NCI-H2029 (cell line): ENCODE data around the gene VPS4B.

ENCODE experiments used
- DNase-seq: peaks from one replicate; lab custom pipeline; 2025; lab: John Stamatoyannopoulos, UW

Gene VPS4B

GRCh38 chr18:63430526-63430925, 8.2 kb upstream of the VPS4B start:
- no peak for DNase-seq

DNA sequence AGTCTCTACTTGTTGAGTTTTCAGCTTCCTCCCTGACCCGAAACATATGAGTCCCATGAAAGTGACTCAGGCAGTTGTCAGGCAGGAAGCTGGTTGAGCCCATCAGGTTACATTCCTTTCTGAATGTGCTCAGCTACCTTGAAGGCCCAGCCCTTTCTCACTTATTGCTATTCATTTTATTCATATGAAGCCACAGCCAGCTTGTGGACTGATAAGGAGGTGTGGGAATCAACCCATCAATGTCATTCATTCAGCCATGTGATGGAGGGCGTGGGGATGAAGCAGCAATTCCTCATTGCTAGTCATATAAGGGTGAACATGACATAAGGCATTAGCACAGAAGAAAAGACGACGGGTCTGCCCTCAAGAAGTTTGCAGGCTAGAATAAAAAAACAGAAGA, 5.3 kb upstream of the VPS4B start:
- no peak for DNase-seq

- DNase-seq = peak; percentile 38
Measured at GRCh38 chr18:63422864-63423304, 608 bp upstream of the VPS4B start.

- no peak for DNase-seq
Measured at GRCh38 chr18:63421514-63421913, 762 bp downstream of the VPS4B start.

DNA sequence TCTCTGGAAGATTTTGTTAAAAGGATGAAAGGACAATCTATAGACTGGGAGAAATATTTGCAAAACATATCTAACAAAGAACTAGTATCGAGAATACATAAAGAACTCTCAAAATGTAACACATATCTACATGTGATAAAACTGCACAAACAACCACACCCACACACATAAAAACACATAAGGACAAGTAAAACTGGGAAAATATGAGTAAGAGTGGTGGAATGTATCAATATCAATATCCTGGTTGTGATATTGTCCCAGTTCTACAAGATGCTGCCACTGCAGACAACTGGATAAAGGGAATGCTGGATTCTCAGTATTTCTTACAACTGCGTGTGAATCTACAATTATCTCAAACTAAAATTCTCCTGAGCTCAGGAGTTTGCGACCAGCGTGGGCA, 9.3 kb downstream of the VPS4B start:
- no peak for DNase-seq

GRCh38 chr18:63410792-63411191, 11.5 kb downstream of the VPS4B start:
- DNase-seq = no peak

- no peak for DNase-seq
Measured at GRCh38 chr18:63409301-63409700, 13.0 kb downstream of the VPS4B start.

- no peak for DNase-seq
Measured at GRCh38 chr18:63407734-63408133, 14.5 kb downstream of the VPS4B start.

GRCh38 chr18:63405986-63406385, 16.3 kb downstream of the VPS4B start:
- no peak for DNase-seq

- DNase-seq = no peak
Measured at GRCh38 chr18:63402246-63403162, 19.8 kb downstream of the VPS4B start.

GRCh38 chr18:63399300-63399699, 23.0 kb downstream of the VPS4B start:
- no peak for DNase-seq

- DNase-seq = no peak
Measured at GRCh38 chr18:63397349-63397748, 24.9 kb downstream of the VPS4B start.

DNA sequence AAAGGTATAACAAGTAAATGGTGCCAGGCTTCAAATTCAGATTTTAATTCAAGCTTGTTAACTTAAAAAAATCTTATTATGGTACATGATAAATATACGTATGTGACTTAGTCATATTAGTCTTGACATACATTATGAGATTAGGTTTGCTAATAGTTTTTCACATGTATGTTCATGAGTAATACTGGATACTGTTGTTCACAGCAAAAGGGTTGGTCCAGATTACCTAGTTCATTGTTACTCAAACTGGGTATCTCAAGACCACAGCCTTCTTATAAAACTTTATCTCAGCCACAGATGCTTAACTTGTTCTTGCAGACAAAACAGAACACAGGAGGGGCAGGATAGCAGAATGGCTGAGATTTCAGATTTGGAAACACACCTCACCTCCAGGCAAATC, 26.8 kb downstream of the VPS4B start:
- DNase-seq = no peak

DNA sequence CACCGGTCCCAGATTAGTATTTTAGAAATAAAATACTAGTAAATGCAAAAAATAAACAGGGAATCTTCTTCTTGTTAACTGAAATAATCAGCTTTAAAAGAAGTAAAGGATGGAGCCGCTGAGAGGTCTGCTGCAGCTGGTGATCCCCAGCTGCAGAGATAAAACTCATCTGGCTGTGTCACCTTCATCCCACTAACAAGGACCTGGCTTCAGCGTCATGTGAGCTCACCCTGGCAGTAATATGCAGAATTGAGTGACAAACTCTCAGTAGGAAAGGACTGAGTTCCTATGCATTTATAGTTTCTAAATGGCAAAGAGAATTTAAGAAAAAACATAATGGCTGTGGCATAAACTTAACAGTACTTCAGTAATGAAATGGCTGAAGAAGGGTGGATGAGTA, 27.3 kb downstream of the VPS4B start:
- DNase-seq = no peak

DNA sequence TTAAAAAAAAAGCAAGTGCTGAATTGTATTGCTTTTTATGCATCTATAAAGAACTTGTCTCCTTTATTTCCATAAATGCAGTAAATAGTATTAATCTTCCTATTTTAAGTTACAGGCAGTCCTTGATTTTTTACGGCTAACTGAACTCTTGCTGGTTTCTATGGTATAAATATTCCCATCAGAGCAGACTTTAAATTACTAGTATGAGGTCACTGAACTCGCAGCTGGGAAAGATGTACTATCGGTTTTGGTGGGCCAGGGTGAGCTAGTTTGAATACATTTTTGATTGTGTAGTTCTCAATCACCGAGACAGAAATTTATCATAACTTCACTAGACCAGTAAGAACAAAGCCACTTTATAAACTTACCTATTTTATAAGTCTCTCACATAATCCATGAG, 34.4 kb downstream of the VPS4B start:
- DNase-seq = no peak

DNA sequence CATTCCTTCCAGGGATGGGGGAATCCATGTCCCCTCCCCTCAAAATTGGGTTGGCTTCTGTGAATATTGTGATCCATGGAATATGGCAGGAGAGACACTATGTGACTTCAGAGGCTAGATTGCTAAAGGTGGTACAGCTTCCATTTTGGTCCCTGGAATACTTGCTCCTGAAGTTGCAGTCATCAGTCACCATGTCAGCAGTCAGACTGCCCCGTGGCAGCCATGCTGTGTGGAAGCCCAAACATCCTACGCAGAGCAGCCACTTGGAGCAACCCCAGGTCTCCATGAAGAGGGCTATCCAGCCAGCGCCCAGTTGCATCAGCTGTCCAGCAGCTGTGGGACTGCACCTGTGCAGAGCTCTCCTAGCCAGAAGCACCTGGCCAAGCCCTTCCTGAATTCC, 39.4 kb downstream of the VPS4B start:
- no peak for DNase-seq

DNA sequence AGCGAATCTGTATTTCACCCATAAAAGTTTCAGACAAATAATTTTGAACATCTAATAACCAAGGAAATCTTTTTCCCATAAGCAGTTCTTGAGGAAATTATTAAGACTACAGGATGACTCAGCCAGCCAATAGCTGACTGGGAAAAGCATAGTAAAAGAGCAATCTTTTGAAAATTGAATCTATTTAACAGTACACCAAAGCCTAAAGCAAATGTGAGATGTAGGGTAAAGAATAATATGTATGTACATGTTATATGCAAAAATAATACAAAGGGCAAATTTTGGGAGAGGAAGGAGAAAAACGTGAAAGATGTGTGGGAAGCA, 42.7 kb downstream of the VPS4B start:
- DNase-seq = no peak

DNA sequence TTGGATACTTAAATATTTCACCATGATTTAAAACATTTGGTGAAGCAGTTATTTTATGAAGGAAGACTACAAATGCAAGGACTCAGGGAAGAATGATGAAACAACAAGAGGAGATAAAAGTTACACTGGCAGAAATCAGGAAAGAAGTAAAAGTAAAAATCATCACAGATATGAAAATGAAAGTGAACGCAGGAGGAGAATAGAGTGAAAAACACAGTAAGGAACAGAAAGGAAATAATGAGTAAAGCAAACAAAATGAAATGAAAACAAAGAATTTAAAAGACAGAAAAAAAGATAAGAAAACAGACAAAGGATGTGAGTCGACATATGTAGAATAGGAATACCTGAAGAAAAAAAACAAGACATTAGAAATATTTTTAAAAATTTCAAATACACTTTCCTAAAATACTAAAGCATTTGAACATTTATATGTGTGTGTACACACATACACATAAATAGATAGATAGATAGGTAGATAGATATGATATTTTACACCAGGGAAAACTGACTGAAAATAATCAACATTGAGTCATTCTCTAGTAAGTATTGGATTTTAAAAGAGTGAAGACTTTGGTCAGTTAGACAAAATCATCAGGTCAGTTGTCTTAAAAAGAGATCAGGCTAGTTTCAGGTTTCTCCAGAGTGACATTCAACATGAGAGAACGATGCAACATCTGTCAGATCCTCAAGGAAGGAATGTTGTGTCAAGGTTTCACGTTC, 43.2 kb downstream of the VPS4B start:
- DNase-seq = no peak

DNA sequence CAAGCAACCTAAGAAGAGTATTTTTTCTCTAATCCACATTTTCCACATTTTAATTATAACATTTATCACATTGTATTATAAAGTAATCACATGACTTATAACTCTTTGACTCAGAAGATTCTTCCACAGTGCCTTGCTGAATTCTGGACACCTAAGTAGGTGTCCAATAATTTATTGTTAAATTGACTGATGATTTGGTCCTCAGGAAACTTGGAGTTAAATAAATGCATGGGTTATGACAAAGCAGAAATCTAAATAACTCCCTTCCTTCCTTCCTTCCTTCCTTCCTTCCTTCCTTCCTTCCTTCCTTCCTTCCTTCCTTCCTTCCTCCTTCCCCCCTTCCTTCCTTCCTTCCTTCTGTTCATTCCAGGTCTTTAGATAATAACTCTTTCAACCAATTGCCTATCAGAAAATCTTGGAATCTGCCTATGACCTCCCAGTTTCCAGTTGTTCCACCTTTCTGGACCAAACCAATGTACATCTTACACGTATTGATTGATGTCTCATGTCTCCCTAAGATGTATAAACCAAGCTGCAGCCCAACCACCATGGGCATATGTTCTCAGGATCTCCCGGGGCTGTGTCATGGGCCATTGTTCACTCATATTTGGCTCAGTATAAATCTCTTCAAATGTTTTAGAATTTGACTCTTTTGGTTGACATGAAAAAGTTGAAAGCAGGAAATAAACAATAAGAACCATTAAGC, 44.8 kb downstream of the VPS4B start:
- no peak for DNase-seq

- no peak for DNase-seq
Measured at GRCh38 chr18:63376538-63376937, 45.7 kb downstream of the VPS4B start.

DNA sequence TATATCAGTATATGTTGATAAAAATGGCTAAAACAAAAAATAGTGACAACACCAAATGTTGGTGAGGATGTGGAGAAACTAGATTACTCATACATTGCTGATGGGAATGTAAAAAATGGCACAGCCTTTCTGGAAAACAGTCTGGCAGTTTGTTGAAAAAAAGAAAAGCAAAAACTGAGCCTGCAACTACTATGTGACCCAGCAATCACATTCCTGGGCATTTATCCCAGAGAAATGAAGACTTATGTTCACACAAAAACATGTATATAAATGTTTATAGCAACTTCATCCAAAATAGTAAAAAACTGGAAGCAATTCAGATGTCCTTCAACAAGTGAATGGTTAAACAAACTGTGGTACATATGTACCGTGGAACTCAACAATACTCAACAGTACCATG, 47.7 kb downstream of the VPS4B start:
- no peak for DNase-seq

- DNase-seq = no peak
Measured at GRCh38 chr18:63373161-63373560, 49.1 kb downstream of the VPS4B start.

- DNase-seq = no peak
Measured at GRCh38 chr18:63368611-63369010, 53.7 kb downstream of the VPS4B start.
